ENCODE measurements around the gene AIF1.

Gene AIF1

DNA sequence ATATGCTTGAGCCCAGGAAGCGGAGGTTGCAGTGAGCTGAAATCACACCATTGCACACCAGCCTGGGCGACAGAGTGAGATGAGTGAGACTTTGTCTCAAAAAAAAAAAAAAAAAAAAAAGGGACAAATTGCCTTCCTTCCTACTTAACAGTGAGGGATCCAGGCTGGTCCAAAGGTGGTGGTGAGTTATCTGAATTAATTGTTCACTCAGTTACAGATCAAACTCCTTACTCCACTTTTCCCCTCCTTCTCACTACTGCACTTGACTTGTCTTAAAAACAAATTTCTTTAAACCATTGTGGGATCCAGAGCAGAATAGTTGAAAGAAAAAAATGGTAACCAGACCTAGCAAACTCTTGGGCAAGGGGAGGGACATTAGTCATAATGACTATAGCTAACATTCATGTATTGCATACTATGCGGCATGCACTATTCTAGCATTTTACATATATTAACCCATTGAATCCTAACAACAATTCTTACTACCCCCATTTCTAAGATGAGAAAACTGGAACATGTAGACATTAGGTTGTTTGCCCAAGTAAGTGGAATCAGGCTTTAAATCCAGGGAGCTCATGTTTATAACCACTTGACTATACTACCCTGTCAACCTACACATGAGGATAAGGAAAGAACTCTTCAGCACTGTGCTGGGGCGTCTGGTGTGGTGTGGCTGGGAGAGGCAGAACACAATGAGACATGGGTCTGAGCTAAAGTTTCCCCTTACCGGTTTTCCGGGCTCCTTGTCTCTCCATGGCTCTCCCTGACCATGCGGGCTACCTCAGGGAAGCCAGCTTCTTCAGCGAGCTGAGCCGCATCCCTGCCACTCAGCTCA, 48.3 kb downstream of the AIF1 start:
- in situ Hi-C loops (cut with MboI; ENCODE audit: low sequenced_read_pairs): no loop called here

- in situ Hi-C loops (cut with MboI; ENCODE audit: low sequenced_read_pairs): no loop called here
Observed at GRCh38 chr6:31663961-31664789, 49.1 kb downstream of the AIF1 start.

GRCh38 chr6:31664790-31665500, 49.9 kb downstream of the AIF1 start, which contains the start of gene GPANK1:
GPANK1 (minus strand) TSS chr6:31664997; CDS start chr6:31664478, 519 bp downstream.
- in situ Hi-C loops (cut with MboI; ENCODE audit: low sequenced_read_pairs): no loop called here

DNA sequence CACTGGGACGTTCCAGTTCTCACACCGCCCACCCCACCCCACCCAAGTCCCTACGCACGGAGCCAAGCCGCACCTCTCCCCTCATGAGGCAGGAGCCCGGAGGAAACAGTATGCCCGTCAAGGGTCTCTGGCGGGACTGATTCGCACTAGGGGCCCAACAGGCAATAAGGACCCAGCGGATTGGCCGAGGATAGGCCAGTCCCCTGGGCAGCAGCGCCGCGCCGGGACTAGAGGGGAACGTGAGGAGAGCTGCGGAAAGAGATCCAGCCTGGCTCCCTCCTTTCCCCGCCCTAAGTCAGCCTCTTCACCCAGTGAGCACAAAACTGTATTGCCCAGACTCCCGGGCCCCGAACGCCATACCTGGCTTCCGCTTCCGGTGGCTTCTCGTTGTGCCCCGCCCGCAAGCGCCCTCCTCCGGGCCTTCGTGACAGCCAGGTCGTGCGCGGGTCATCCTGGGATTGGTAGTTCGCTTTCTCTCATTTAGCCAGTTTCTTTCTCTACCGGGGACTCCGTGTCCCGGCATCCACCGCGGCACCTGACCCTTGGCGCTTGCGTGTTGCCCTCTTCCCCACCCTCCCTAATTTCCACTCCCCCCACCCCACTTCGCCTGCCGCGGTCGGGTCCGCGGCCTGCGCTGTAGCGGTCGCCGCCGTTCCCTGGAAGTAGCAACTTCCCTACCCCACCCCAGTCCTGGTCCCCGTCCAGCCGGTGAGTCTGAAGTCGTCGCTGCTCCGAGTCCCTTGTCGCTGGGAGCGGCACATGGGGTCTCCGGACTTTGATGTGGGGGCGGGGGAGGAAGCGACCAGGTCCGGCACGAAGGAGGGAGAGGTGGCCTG, 50.7 kb downstream of the AIF1 start, which contains the start of gene CSNK2B:
CSNK2B (plus strand) TSS at position 580 of the 836 bp plus-strand sequence. CDS start 752 bp downstream, outside the sequence.
- in situ Hi-C loops (cut with MboI; ENCODE audit: low sequenced_read_pairs): no loop called here

DNA sequence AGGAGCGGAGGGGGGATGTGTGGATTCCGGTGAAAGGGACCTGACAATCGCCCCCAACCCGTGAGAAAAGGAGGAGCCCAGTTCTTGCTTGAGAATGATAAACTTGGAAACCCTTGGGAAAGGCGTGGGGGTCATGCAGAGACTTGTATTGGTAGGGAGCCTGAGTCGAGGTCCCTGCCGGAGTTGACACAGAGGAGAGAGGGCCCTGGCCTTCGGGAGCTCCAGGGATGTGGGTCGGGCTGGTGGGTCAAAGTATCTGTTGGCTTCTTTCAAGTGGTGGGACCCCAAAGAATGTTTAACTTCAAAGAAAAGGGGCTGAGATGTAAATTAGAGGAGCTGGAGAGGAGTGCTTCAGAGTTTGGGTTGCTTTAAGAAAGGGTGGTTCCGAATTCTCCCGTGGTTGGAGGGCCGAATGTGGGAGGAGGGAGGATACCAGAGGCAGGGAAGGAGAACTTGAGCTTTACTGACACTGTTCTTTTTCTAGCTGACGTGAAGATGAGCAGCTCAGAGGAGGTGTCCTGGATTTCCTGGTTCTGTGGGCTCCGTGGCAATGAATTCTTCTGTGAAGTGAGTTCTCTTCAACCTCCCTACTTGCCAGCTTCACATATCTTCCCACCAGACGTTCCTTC, 51.4 kb downstream of the AIF1 start:
- in situ Hi-C loops (cut with MboI; ENCODE audit: low sequenced_read_pairs): no loop called here

All from HL-60/S4 treated with retinoic acid at 250 ng/mL for 4 days and 3 days (cell line).